Naive B cell (primary cell): Measurements from ENCODE around the gene TMPRSS4. TPM values are rescaled to one million over a fixed set of nuclear protein-coding genes. Genes with fewer than 3 reads are reported as not detected.

ENCODE experiments used
- ATAC-seq, 2 donors: fragments of 150-1000 bp; cut with Tn5 transposase; 2 replicates each; pipeline ENCODE4 v1.10.0; 2021; ENCODE audit warnings: low read depth in 2 of 2, mild to moderate bottlenecking in 2 of 2, moderate library complexity in 2 of 2
- DNase-seq: peaks from one replicate; pipeline ENCODE4 v3.0.0; 2022
- H3K27ac Mint-ChIP-seq, 6 donors: one replicate each; pipeline ENCODE4 v1.8.0; 2020 to 2022; ENCODE audit warnings: mild to moderate bottlenecking in 6 of 6, mixed read lengths in 6 of 6, moderate library complexity in 5 of 6, inconsistent platforms in 2 of 6
- H3K27me3 Mint-ChIP-seq, 3 donors: one replicate each; pipeline ENCODE4 v1.8.0; 2021 to 2022; ENCODE audit warnings: mixed read lengths in 3 of 3, mild to moderate bottlenecking in 1 of 3
- H3K36me3 Mint-ChIP-seq, 2 donors: one replicate each; pipeline ENCODE4 v1.8.0; 2020 to 2022; ENCODE audit warnings: mixed read lengths in 2 of 2, inconsistent platforms in 1 of 2, mild to moderate bottlenecking in 1 of 2
- H3K4me1 Mint-ChIP-seq, 3 donors: one replicate each; pipeline ENCODE4 v1.8.0; 2020 to 2022; ENCODE audit warnings: mixed read lengths in 3 of 3, inconsistent platforms in 1 of 3, mild to moderate bottlenecking in 1 of 3, moderate library complexity in 1 of 3
- H3K4me3 Mint-ChIP-seq, 8 donors: one replicate each; pipeline ENCODE4 v1.8.0; 2020 to 2022; ENCODE audit warnings: mild to moderate bottlenecking in 8 of 8, mixed read lengths in 8 of 8, moderate library complexity in 8 of 8, inconsistent platforms in 2 of 8
- H3K9me3 Mint-ChIP-seq, 7 donors: one replicate each; pipeline ENCODE4 v1.8.0; 2020 to 2022; ENCODE audit warnings: mixed read lengths in 7 of 7, mild to moderate bottlenecking in 5 of 7, inconsistent platforms in 2 of 7, moderate library complexity in 1 of 7
- polyA plus RNA-seq, 6 donors: library from polyadenylated mRNA; unstranded; fragments of 300-500 nt; fragmentation: Illumina TruSeq; gene quantifications; one replicate each; pipeline ENCODE4 v1.2.3, GENCODE V29; 2021; ENCODE audit warnings: low read depth in 6 of 6

Gene TMPRSS4
- polyA plus RNA-seq, 6 donors from 2014 or later: not detected

DNA sequence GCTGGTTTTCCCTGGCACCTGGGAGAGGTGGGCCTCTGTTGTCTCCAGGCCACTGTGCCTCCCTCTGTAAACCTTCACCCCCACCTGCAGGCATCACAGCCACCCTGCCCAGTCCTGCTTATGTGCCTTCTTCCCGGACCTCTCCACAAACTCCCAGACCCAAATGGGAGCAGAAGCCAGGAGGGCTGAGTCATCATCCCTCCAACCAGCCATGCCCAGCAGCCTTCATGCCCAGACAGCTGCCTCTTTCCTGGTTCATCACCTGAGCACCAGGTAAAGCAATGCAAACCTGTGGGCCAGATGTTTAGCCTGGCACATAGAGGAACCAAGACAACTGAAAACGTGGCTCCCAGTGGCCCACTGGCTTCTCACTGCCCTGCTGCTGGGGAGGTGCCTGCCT lies 2.1 kb upstream of the TMPRSS4 start:
- ATAC-seq (no peak), DNase-seq (no peak)
- Mint-ChIP-seq H3K27ac (no peak overlapping the region), H3K4me3 (no peak overlapping the region), H3K9me3 (no peaks in the 10 kb centered on the region), H3K36me3 (no peaks in the 10 kb centered on the region), H3K27me3 (peaks cover 10 to 44% (median 28%) of the 10 kb centered on the region in 3 donors), H3K4me1 (peaks cover 0 to 4% (median 0%) of the 10 kb centered on the region in 3 donors)

DNA sequence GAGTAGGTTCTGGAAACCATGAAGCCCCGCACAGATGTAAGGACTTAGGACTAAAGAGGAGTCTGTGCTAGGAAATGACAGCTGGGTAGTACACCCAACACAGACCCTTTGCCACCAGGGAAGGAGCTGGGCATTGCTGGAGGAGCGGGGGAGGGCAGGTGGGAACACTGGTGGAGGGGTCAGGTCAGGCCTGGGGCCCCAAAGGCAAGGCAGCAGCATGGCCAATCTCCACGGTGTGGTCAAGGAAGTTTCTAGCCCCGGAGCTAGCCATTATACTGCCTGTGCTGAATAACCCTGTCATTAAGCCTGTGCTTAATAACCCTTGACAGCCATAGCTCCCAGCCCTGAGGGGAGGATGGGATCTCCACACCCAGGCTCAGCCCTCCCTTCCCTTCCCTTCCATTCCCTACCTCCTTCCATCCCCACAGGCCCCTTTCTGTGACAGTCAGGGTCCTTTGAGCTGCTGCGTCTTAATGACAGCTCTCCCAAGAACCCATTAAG lies 2.1 kb downstream of the TMPRSS4 start:
- Mint-ChIP-seq H3K27me3 (peaks cover 28 to 52% (median 51%) of the 10 kb centered on the region in 3 donors), H3K27ac (no peak overlapping the region), H3K36me3 (no peaks in the 10 kb centered on the region), H3K9me3 (no peaks in the 10 kb centered on the region), H3K4me3 (no peak overlapping the region), H3K4me1 (peaks cover under 1 to 8% (median 2%) of the 10 kb centered on the region in 3 donors)
- ATAC-seq (no peak), DNase-seq (no peak)

DNA sequence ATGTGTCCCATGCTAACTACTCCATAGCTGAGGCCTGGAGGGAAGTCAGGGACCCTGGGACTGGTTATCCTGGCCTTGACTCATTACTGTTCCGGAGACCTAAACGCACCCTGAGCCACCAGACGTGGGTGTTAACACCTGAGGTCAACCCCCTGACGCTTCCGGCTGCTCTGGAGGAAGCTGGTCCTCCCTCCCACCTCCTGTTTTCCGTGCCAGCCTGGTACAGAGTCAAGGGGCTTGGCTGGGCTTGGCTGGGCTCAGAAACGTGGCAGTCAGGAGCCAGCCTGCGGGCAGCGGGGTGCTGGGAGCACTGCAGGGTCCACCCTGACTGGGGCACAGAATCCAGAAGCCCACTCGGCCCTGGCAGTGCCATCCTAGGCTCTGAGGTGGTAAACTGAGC lies 2.6 kb downstream of the TMPRSS4 start:
- Mint-ChIP-seq H3K27me3 (peaks cover 28 to 47% (median 46%) of the 10 kb centered on the region in 3 donors), H3K36me3 (no peaks in the 10 kb centered on the region), H3K4me1 (peaks cover 5 to 11% (median 6%) of the 10 kb centered on the region in 3 donors), H3K4me3 (no peak overlapping the region), H3K27ac (no peak overlapping the region), H3K9me3 (no peaks in the 10 kb centered on the region)
- no peak for DNase-seq
- no peak for ATAC-seq

DNA sequence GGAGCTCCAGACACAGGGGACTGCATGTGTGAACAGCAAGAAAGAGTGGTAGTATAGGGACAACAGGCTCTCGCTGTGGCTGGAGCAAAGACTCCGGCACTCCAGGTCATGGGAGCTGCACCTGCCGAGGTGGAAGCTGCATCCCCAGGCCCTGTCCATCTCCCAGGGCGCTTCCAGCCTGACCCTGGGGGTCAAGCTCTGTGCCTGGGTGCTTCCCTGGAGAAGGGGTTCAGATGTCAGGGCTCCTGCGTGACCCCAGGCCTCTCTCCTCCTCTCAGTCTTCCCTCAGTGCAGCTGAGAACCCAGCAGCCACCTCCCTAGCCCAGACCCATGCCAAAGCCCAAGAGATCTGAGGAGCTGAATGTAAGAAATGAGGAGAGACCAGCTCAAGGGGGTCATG lies 3.4 kb downstream of the TMPRSS4 start:
- H3K27me3 Mint-ChIP-seq: peaks cover 22 to 46% (median 40%) of the 10 kb centered on the region in 3 donors

DNA sequence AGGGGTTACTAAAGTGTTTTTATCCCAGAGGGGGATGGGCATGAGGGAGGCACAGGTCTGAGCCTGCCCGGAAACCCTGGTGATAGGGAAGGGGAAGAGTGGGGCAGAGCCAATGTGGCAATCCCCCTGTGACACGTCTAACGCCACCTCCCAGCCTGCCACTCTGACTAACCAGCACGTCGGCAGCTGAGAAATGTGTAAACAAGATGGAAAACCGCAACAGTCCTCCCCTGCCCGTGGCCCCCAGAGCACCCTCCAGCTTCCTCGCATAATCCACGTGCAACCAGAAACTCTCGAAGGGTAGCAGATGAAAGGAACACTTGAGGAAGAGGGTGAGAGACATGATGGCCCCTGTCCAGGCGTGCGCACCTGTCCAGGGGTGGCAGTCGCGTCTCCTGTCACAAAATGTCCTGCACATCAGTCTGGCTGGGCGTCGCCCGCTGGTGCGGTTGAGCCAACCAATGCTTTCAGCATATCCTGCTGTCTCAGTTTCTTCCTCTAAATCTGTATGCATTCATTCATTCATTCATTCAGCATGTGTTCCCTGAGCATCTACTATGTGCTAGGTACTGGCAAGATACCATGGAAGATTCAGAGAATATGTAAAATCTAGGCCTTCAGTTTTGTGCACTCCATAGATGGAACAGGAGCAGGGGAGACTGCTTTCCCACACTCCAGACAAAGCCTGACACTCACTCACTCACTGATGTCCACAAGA lies 4.5 kb downstream of the TMPRSS4 start:
- peaks cover 5 to 15% (median 6%) of the 10 kb centered on the region in 3 donors for H3K4me1 Mint-ChIP-seq
- peak overlapping the region in 1 of 6 donors; percentile 55 for H3K27ac Mint-ChIP-seq
- H3K27me3 Mint-ChIP-seq: peaks cover 18 to 46% (median 32%) of the 10 kb centered on the region in 3 donors
- H3K36me3 Mint-ChIP-seq: no peaks in the 10 kb centered on the region
- no peak for ATAC-seq
- no peak for DNase-seq
- no peak overlapping the region for H3K4me3 Mint-ChIP-seq
- H3K9me3 Mint-ChIP-seq: peaks cover 0 to 1% (median 0%) of the 10 kb centered on the region in 7 donors

More for the DNA sequence above, 3.4 kb downstream of the TMPRSS4 start:
- Mint-ChIP-seq H3K27ac (peak overlapping the region in 1 of 6 donors; percentile 62), H3K4me3 (no peak overlapping the region), H3K36me3 (no peaks in the 10 kb centered on the region), H3K9me3 (no peaks in the 10 kb centered on the region), H3K4me1 (peaks cover 5 to 14% (median 6%) of the 10 kb centered on the region in 3 donors)
- ATAC-seq (no peak), DNase-seq (no peak)

DNA sequence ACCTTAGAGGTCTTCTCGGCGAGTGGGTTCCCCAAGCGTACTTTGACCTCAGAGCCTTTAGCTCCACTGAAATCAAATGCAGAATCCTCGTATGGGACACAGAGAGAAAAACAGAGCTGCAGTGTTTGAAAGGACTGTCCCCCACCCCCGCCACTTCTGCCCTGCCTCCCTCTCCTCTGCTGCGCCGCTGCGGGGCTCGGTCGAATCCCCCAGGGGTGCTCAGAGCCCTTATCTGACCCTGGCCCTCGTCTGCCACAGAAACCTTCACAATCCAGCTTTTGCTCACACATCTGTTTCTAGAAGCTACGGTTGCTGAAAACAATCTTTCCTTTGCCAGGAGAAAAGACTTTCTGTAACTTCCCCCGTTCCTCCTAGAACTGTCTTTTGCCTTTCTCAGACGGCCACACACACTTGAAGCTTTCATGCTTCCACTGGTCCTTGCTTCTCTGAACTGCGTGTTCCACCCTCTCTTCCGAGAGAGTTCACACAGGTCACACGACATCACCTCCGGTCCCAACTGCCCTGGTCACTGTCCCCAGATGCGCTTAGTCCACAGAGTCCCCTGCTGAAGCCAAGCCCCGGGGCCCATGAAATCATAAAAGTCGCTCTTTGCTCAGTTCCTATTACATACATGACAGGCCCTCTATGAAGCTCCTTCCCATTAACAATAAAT lies 6.1 kb downstream of the TMPRSS4 start:
- Mint-ChIP-seq H3K27ac (peak overlapping the region in 1 of 6 donors; percentile 13), H3K4me3 (peak overlapping the region in 1 of 8 donors; percentile 27), H3K27me3 (peaks cover 18 to 35% (median 24%) of the 10 kb centered on the region in 3 donors), H3K36me3 (peaks cover 0 to 8% of the 10 kb centered on the region in 2 donors), H3K9me3 (peaks cover 0 to 10% (median 6%) of the 10 kb centered on the region in 7 donors), H3K4me1 (peaks cover 5 to 17% (median 6%) of the 10 kb centered on the region in 3 donors)
- ATAC-seq: no peak
- DNase-seq: no peak

DNA sequence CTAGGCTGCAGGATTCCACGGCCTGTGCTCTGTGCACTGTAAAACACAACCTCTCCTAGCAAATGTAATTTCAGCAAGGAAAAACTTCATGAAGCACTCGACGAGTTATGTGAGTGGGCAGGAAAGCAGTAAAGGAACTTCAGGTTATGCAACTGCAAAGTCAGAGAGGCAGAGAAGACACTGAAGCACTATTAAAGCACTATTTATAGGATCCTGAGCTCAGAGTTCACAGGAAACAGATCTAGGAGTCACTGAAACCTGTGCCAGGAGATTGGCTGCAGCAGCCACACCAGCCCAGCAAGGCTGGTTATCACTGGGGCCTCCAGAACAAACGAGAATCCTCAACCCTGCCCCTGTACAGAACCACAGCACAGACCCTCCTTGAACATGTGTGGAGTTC lies 7.4 kb downstream of the TMPRSS4 start:
- ATAC-seq (no peak), DNase-seq (no peak)
- H3K27ac Mint-ChIP-seq: no peak overlapping the region
- H3K27me3 Mint-ChIP-seq: peaks cover 18 to 28% (median 18%) of the 10 kb centered on the region in 3 donors
- peaks cover 0 to 8% of the 10 kb centered on the region in 2 donors for H3K36me3 Mint-ChIP-seq
- peaks cover 0 to 14% (median 8%) of the 10 kb centered on the region in 7 donors for H3K9me3 Mint-ChIP-seq
- H3K4me3 Mint-ChIP-seq: no peak overlapping the region
- peaks cover 14 to 29% (median 17%) of the 10 kb centered on the region in 3 donors for H3K4me1 Mint-ChIP-seq

DNA sequence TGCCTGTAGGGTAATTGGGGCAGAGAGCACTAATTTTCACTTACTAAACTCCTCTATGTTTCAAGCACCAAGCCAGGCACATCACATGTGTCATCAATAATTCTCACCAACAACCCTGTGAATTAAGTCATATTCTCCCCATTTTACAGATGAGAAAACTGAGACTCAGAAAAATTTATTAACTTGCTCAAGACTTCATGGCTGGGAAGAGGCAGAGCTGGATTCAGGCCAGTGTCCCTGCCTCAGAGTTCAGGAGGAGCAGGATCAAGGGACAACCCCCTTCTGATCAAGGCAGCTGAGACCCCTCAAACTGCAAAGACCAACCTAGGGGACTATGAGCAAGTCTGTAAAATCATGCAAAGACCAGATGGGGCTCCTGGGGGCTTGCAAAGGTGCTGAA lies 7.8 kb downstream of the TMPRSS4 start:
- Mint-ChIP-seq H3K4me3 (no peak overlapping the region), H3K36me3 (peaks cover 0 to 8% of the 10 kb centered on the region in 2 donors), H3K9me3 (peaks cover 0 to 14% (median 8%) of the 10 kb centered on the region in 7 donors), H3K27me3 (peaks cover 18 to 28% (median 18%) of the 10 kb centered on the region in 3 donors), H3K4me1 (peaks cover 14 to 29% (median 19%) of the 10 kb centered on the region in 3 donors), H3K27ac (no peak overlapping the region)
- ATAC-seq (no peak), DNase-seq (no peak)

DNA sequence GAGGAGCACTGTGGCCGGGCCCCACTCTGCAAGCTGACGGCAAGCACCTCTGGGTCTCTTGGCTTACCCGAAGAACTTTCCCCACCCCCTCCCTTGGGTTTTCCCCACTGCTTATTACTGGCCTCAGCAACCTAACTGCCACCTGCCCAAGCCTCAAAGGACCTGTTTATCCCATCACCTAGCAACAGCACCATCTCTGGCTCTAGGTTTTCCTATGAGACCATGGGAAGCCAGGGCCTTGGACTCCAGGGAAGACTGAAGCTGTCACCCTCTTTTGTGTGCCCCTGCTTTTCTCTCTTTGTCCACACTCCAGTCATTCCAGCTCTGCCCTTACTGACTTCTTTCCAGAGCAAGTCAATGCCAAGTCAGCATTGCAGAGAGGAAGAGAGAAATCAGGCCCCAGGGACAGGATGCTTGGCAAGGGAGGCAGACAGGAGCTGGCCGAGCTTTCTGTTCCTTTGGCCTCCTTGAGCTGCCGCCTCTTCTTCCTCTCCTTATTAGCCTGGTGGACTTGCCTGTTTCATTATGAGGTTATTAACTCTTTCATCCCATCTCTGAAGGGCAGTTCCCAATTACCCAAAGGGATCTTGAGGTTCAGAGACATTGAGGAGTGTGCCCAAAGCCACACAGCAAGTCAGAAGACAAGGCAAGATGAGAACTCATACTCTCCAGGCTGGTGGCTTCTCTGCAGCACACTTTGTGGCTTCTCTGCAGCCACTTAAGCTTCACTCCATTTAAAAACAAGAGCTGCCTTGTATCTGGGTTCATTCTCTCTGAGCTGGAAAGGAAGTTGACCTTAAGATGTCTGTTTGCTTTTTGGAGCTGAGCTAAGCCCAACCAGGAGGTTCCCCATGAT lies 10.3 kb downstream of the TMPRSS4 start, which contains the start of gene SMIM35:
TSS of gene SMIM35 (minus strand) at position 51 of the 856 bp plus-strand sequence. CDS start 206 bp downstream, outside the sequence.
- Mint-ChIP-seq H3K36me3 (peaks cover 0 to 8% of the 10 kb centered on the region in 2 donors), H3K4me1 (peaks cover 14 to 29% (median 19%) of the 10 kb centered on the region in 3 donors), H3K27ac (peak within 1 kb of the TSS in 2 of 6 donors; percentile 65 to 79), H3K9me3 (peaks cover 0 to 14% (median 8%) of the 10 kb centered on the region in 7 donors), H3K27me3 (peaks cover 3 to 10% (median 4%) of the 10 kb centered on the region in 3 donors), H3K4me3 (peak within 1 kb of the TSS in 3 of 8 donors; percentile 18 to 40 (median 39))
- no peak for ATAC-seq
- DNase-seq: no peak

DNA sequence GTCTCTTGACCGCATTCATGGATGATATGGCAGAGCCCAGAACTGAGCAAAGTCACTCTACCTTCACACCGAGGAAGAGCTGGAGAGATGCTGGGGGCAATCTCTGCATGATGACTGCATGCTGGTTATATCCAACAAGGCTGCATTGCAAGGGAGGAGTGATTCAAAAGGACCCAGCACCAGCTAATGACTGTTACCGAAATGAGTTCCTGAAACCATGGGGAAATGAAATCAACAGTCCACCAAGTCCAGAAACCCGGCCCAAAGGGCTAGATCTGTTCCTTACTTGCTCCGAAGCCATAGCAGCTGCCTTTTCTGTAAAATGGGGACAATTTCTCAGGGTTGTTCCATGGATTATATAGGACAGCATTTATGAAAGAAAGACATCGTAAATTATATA lies 11.1 kb downstream of the TMPRSS4 start:
- Mint-ChIP-seq H3K9me3 (peaks cover 0 to 14% (median 8%) of the 10 kb centered on the region in 7 donors), H3K27me3 (peaks cover 0 to 10% (median 4%) of the 10 kb centered on the region in 3 donors), H3K4me3 (peak overlapping the region in 2 of 8 donors; percentile 18 to 39), H3K36me3 (peaks cover 0 to 8% of the 10 kb centered on the region in 2 donors), H3K4me1 (peaks cover 14 to 29% (median 19%) of the 10 kb centered on the region in 3 donors), H3K27ac (peak overlapping the region in 1 of 6 donors; percentile 65)
- DNase-seq (no peak), ATAC-seq (no peak)

DNA sequence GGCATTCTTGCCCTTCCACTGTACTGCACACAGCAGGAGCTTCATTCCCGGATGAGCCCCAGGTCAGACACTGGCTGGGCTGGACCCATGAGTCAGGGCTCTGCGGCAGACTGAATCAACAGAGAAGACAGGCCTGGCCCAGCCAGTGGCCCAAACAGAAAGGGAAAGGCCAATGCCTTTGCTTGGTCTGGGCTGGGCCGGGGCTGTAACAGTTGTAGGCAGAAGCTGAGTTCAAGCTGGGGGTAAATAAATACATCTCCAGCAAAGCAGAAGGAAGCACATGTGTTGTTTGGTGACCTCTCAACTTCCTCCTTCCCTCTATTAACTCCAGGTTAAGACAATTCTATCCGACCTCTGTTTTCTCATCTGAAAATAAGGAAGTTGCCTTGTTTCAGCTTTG lies 11.7 kb downstream of the TMPRSS4 start:
- DNase-seq (peak; percentile 16), ATAC-seq (peak; percentile 92 to 95)
- Mint-ChIP-seq H3K27ac (peak overlapping the region in 1 of 6 donors; percentile 49), H3K4me1 (peaks cover 14 to 26% (median 19%) of the 10 kb centered on the region in 3 donors), H3K9me3 (peaks cover 0 to 14% (median 8%) of the 10 kb centered on the region in 7 donors), H3K36me3 (peaks cover 0 to 8% of the 10 kb centered on the region in 2 donors), H3K4me3 (peak overlapping the region in 3 of 8 donors; percentile 29 to 71 (median 67)), H3K27me3 (peaks cover 0 to 6% (median 0%) of the 10 kb centered on the region in 3 donors)

DNA sequence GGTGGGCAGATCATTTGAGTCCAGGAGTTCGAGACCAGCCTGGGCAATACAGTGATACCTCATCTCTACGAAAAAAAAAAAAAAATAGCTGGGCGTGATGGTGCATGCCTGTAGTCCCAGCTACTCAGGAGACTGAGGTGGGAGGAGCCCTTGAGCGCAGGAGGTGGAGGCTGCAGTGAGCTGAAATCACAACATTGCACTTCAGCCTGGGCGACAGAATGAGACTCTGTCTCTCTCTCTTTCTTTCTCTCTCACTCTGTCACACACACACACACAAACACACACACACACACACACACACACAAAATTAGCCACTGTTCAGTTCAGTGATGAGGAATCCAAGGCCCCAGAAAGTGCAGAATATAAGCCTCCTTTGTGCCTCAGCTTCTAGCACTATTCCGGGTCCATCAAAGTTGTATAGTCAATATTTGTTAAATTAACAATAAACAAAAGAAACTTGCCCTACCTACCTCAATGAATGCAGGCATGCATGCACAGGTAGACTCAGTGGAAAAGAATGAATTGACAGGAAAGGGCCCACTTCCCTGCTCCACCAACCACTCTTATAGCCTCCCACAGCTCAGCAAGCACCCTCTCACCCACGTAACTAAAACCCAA lies 13.8 kb downstream of the TMPRSS4 start:
- Mint-ChIP-seq H3K4me1 (peaks cover 9 to 19% (median 13%) of the 10 kb centered on the region in 3 donors), H3K4me3 (no peak overlapping the region), H3K9me3 (peaks cover 0 to 14% (median 8%) of the 10 kb centered on the region in 7 donors), H3K27ac (peak overlapping the region in 1 of 6 donors; percentile 25), H3K36me3 (peaks cover 0 to 8% of the 10 kb centered on the region in 2 donors), H3K27me3 (peaks cover 0 to 6% (median 4%) of the 10 kb centered on the region in 3 donors)
- ATAC-seq (no peak), DNase-seq (no peak)
